Measurements from ENCODE around the gene POLR3E.

- TF ChIP-seq ZNF70 (CRISPR knock-in tag; IDR thresholded peaks at IDR 0.05), result no peak
- no peak for TF ChIP-seq TOX (CRISPR knock-in tag; IDR thresholded peaks at IDR 0.05; ENCODE audit: borderline replicate concordance)
- no peak for TF ChIP-seq ZFP3 (CRISPR knock-in tag; IDR thresholded peaks at IDR 0.05)
- no peak for TF ChIP-seq OSR1 (CRISPR knock-in tag; IDR thresholded peaks at IDR 0.05)
- no peak for TF ChIP-seq ZNF565 (CRISPR knock-in tag; conservative IDR thresholded peaks at IDR 0.05; ENCODE audit: low read depth)
Measured at GRCh38 chr16:22304411-22304810, 7.2 kb downstream of the POLR3E start.
